Posterior vena cava (tissue), 2 donors: ENCODE measurements around the gene ANKDD1B. TPM values are rescaled to one million over a fixed set of nuclear protein-coding genes. Genes with fewer than 3 reads are reported as not detected.

Experiments used
- DNase-seq: peaks from one replicate; pipeline ENCODE4 v3.0.0-alpha.2; 2020; ENCODE audit warnings: low spot score
- intact Hi-C, 2 donors: fragments of 100-400 bp; cut with DNase I; formaldehyde crosslinking; loops; one replicate each; pipeline versions ENCODE4 v1.14.1 to v1.14.2; 2022 to 2023
- total RNA-seq, 2 donors: library from RNA; stranded (reverse); fragmentation: NEBNext Ultra II Directional; extraction: Animal tissue kit (Norgen Biotek cat#: 25700); gene quantifications; one replicate each; pipeline ENCODE4 v1.2.1, GENCODE V29; 2021
- donor health status: DM: yes; HTN: yes; CAD: no.
- donor health status: DM: yes; HTN: yes; CAD: no.

The ANKDD1B gene
- total RNA-seq, 2 donors from 2014 or later: 0.93 TPM; not detected in 1

- intact Hi-C loops: no loop called here
- DNase-seq: no peak
Measured at GRCh38 chr5:75654693-75655295, 43.5 kb downstream of the ANKDD1B start.

GRCh38 chr5:75656311-75657003, 45.2 kb downstream of the ANKDD1B start:
- intact Hi-C loops: no loop called here
- no peak for DNase-seq

- DNase-seq: no peak
- intact Hi-C loops: no loop called here
Measured at GRCh38 chr5:75659791-75660450, 48.7 kb downstream of the ANKDD1B start.

GRCh38 chr5:75660678-75661465, 49.6 kb downstream of the ANKDD1B start:
- intact Hi-C loops: no loop called here
- no peak for DNase-seq

- intact Hi-C loops: no loop called here
- no peak for DNase-seq
Measured at GRCh38 chr5:75662061-75662460, 50.8 kb downstream of the ANKDD1B start.

GRCh38 chr5:75663579-75664284, 52.5 kb downstream of the ANKDD1B start:
- DNase-seq: no peak
- intact Hi-C loops: no loop called here

GRCh38 chr5:75664979-75665378, 53.7 kb downstream of the ANKDD1B start:
- no peak for DNase-seq
- intact Hi-C loops: no loop called here

GRCh38 chr5:75666801-75667200, 55.5 kb downstream of the ANKDD1B start:
- intact Hi-C loops: no loop called here

GRCh38 chr5:75667586-75667985, 56.3 kb downstream of the ANKDD1B start:
- intact Hi-C loops: no loop called here
- DNase-seq: no peak

More at GRCh38 chr5:75666801-75667200, 55.5 kb downstream of the ANKDD1B start:
- no peak for DNase-seq

GRCh38 chr5:75668445-75668844, 57.2 kb downstream of the ANKDD1B start:
- DNase-seq: no peak
- intact Hi-C loops: no loop called here

GRCh38 chr5:75668977-75669689, 57.9 kb downstream of the ANKDD1B start:
- intact Hi-C loops: no loop called here
- DNase-seq: no peak

- intact Hi-C loops: no loop called here
- DNase-seq: no peak
Measured at GRCh38 chr5:75670577-75670976, 59.3 kb downstream of the ANKDD1B start.

- DNase-seq: no peak
- intact Hi-C loops: no loop called here
Measured at GRCh38 chr5:75671506-75671905, 60.3 kb downstream of the ANKDD1B start.

- DNase-seq: no peak
- intact Hi-C loops: no loop called here
Measured at GRCh38 chr5:75672616-75673015, 61.4 kb downstream of the ANKDD1B start.

GRCh38 chr5:75675783-75676182, 64.5 kb downstream of the ANKDD1B start:
- intact Hi-C loops: no loop called here

GRCh38 chr5:75677607-75678006, 66.4 kb downstream of the ANKDD1B start:
- intact Hi-C loops: no loop called here
- no peak for DNase-seq

More at GRCh38 chr5:75675783-75676182, 64.5 kb downstream of the ANKDD1B start:
- DNase-seq: no peak

- DNase-seq: no peak
- intact Hi-C loops: no loop called here
Measured at GRCh38 chr5:75678155-75678554, 66.9 kb downstream of the ANKDD1B start.

GRCh38 chr5:75681125-75681830, 70.0 kb downstream of the ANKDD1B start:
- DNase-seq: no peak
- intact Hi-C loops: loop anchor here in 1 of 2 donors (10.0 kb wide), 1 partner anchor 446 kb away; the partner anchor contains the start of gene ANKRD31
